Nephron (organoid): ENCODE results near the gene TM4SF18.

Source experiments
- H3K27ac Mint-ChIP-seq, 3 experiments: 2 replicates each; pipeline ENCODE4 v1.8.0; 2020; ENCODE audit warnings: mixed read lengths in 3 of 3, mild to moderate bottlenecking in 2 of 3, moderate library complexity in 1 of 3
- H3K27me3 Mint-ChIP-seq: 2 replicates; pipeline ENCODE4 v1.8.0; 2021; ENCODE audit warnings: low read depth, mild to moderate bottlenecking, moderate library complexity, mixed read lengths
- H3K36me3 Mint-ChIP-seq: 2 replicates; pipeline ENCODE4 v1.8.0; 2020; ENCODE audit warnings: low read depth, mixed read lengths
- H3K4me1 Mint-ChIP-seq: 2 replicates; pipeline ENCODE4 v1.8.0; 2020; ENCODE audit warnings: mixed read lengths
- H3K4me3 Mint-ChIP-seq, 3 experiments: 2 replicates each; pipeline ENCODE4 v1.8.0; 2020; ENCODE audit warnings: mild to moderate bottlenecking in 3 of 3, mixed read lengths in 3 of 3, moderate library complexity in 2 of 3
- H3K9me3 Mint-ChIP-seq: 2 replicates; pipeline ENCODE4 v1.8.0; 2020; ENCODE audit warnings: mixed read lengths
- CTCF ChIP-seq, 3 experiments: fragments of 200-600 bp; sonication (generic); IDR thresholded peaks; one replicate each; pipeline ENCODE4 v1.5.0; 2021; ENCODE audit warnings: antibody characterized with exemption in 3 of 3; ENCODE audit not compliant: unreplicated experiment in 3 of 3

Gene TM4SF18

GRCh38 chr3:149374793-149375500, 41.5 kb upstream of the TM4SF18 start:
- Mint-ChIP-seq H3K9me3 (peaks cover 6% of the 10 kb centered on the region), H3K4me3 (peak overlapping the region; percentile 42 to 74 (median 65)), H3K4me1 (peaks cover 33% of the 10 kb centered on the region), H3K27me3 (no peaks in the 10 kb centered on the region), H3K36me3 (peaks cover 12% of the 10 kb centered on the region), H3K27ac (peak overlapping the region; percentile 24 to 81 (median 70))
- TF ChIP-seq CTCF (IDR thresholded peaks at IDR 0.05; ENCODE audit: unreplicated experiment in 3 of 3) = no peak

- peaks cover 6% of the 10 kb centered on the region for H3K9me3 Mint-ChIP-seq
- H3K27me3 Mint-ChIP-seq = no peaks in the 10 kb centered on the region
- peaks cover 12% of the 10 kb centered on the region for H3K36me3 Mint-ChIP-seq
- H3K4me1 Mint-ChIP-seq = peaks cover 33% of the 10 kb centered on the region
- H3K27ac Mint-ChIP-seq = no peak overlapping the region
- TF ChIP-seq CTCF (IDR thresholded peaks at IDR 0.05; ENCODE audit: unreplicated experiment in 3 of 3) = no peak
- H3K4me3 Mint-ChIP-seq = no peak overlapping the region
Measured at GRCh38 chr3:149374391-149374790, 41.0 kb upstream of the TM4SF18 start.

GRCh38 chr3:149373235-149374125, 40.0 kb upstream of the TM4SF18 start:
- Mint-ChIP-seq H3K4me1 (peaks cover 29% of the 10 kb centered on the region), H3K27ac (no peak overlapping the region), H3K4me3 (no peak overlapping the region), H3K27me3 (no peaks in the 10 kb centered on the region), H3K36me3 (peaks cover 8% of the 10 kb centered on the region), H3K9me3 (peaks cover 2% of the 10 kb centered on the region)
- TF ChIP-seq CTCF (IDR thresholded peaks at IDR 0.05; ENCODE audit: unreplicated experiment in 3 of 3) = no peak

DNA sequence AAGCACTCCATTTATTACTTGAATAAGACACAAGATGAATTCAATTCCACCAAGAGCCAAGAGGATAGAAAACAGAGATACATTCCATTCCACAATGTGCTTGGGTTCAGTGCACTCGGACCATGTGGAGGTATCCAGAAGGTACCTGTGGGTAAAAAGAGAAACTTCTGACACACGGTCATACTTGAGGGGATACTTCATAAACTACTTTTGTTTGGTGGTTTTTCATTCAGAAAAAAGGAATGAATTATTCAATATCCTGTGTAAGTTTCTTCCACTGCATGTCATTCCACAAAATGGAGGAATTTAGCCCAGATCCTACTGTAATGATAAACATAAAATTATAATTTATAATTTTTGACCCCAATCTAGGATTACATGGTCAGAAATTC, 38.3 kb upstream of the TM4SF18 start:
- TF ChIP-seq CTCF (IDR thresholded peaks at IDR 0.05; ENCODE audit: unreplicated experiment in 3 of 3) = no peak
- peaks cover 12% of the 10 kb centered on the region for H3K4me1 Mint-ChIP-seq
- no peak overlapping the region for H3K27ac Mint-ChIP-seq
- H3K27me3 Mint-ChIP-seq = no peaks in the 10 kb centered on the region
- peaks cover 5% of the 10 kb centered on the region for H3K36me3 Mint-ChIP-seq
- no peaks in the 10 kb centered on the region for H3K9me3 Mint-ChIP-seq
- no peak overlapping the region for H3K4me3 Mint-ChIP-seq

DNA sequence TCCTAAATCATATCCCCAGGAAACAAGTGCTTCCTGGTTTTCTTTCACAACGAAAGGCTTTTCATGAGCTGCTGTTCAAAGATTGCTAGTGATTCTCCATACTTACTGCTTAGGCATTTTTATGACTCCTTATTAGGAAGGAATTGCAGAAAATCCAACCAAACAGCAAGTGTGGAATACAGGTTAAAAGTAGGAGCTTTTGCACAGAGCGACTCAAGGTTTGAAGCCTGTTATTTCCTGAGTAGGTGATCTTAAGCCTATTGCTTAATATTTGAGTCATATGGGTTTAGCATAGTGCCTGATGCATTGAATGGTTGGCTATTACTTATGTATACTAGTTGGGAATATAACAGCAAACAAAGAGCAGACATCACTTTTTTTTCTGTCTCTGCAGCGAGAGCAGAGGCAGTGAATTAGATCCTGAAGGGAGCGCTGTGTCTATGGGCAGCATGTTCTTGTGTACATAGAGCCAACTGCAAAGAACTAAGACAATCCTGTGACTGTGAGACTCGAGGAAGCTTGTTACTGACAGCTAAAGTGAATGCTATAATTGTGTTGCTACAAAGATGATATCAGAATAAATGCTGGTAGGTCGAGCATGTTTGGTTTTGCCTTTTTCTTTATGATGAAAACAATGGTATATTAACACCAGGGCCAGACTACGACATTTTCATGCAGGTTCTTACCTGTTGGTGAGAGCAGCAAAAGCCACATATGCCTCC, 37.7 kb upstream of the TM4SF18 start:
- H3K4me3 Mint-ChIP-seq = no peak overlapping the region

More for the DNA sequence above, 37.7 kb upstream of the TM4SF18 start:
- no peaks in the 10 kb centered on the region for H3K9me3 Mint-ChIP-seq
- TF ChIP-seq CTCF (IDR thresholded peaks at IDR 0.05; ENCODE audit: unreplicated experiment in 3 of 3) = no peak
- peak overlapping the region in 1 of 3 experiments; percentile 51 for H3K27ac Mint-ChIP-seq
- H3K36me3 Mint-ChIP-seq = peaks cover 5% of the 10 kb centered on the region
- H3K27me3 Mint-ChIP-seq = no peaks in the 10 kb centered on the region
- peaks cover 9% of the 10 kb centered on the region for H3K4me1 Mint-ChIP-seq
